ENCODE results near the gene PPP1R14C.

Gene PPP1R14C

DNA sequence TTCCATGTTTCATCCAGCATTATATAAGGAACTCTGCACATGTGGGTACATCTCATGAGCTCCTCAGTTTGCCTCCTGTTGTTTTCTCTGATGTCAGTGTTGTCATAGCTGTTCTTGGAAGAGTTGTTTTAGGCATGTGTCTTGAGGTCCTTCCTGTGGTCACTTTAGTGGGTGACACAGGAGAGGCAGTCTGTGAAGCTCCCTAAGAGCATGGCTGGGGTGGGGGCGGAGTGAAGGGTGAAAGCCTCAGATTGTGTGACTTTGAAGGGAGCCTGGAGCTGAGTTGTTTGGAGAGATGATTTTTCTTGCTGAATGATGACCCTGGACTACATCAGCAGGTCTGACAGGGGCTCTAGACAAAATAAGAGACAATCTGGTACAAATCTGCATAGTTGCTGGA lies 37.7 kb downstream of the PPP1R14C start:
- no peak overlapping the region for H3K23ac ChIP-seq (ENCODE audit: low read depth, low read length, poor library complexity)
- DNase-seq (ENCODE audit: low spot score): no peak
- WGBS, 2 donors (ENCODE audit: extremely low coverage in 2 of 2, insufficient read length in 2 of 2, insufficient replicate concordance in 1 of 2): no CpG with 5 or more reads among the region's 1 CpG

DNA sequence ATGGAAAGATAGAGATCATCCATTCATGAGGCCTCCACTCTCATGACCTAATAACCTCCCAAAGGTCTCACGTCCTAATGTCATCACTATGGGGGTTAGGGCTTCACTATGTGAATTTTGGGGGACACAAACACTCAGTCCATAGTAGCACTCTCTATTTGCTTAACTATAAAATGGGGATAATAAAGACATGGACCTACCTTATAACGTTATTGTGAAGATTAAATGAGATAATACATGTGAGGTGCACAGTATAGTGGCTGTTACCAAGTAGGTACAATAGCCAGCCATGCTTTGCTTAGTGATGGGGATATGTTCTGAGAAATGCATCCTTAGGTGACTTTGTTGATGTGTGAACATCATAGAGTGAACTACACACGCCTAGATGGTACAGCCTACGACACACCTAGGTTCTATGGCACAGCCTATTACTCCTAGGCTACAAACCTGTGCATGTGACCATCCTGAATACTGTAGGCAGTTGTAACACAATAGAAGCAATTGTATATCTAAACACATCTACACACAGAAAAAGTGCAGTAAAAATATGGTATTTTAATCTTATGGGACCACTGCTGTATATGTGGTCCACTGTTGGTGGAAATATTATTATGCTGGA lies 39.7 kb downstream of the PPP1R14C start:
- H3K27me3 ChIP-seq (ENCODE audit: control insufficient read depth in 3 of 3, insufficient read depth in 3 of 3, low read depth in 1 of 3, low read length in 3 of 3): no peaks in the 10 kb centered on the region
- H3K4me3 ChIP-seq (ENCODE audit: low read length in 2 of 2): no peak overlapping the region
- H3K18ac ChIP-seq (ENCODE audit: low read length): no peak overlapping the region
- no peaks in the 10 kb centered on the region for H3K9me3 ChIP-seq (replicated peaks in 1 of 2; ENCODE audit: control insufficient read depth in 2 of 2, insufficient read depth in 1 of 2, low read depth in 1 of 2, low read length in 2 of 2)
- H4K91ac ChIP-seq (ENCODE audit: low read depth, low read length, poor library complexity): no peak overlapping the region
- H2AK5ac ChIP-seq (ENCODE audit: low read depth, low read length): no peak overlapping the region
- WGBS, 2 donors (ENCODE audit: extremely low coverage in 2 of 2, insufficient read length in 2 of 2, insufficient replicate concordance in 1 of 2): no CpG with 5 or more reads among the region's 4 CpGs
- no peak overlapping the region for H2BK15ac ChIP-seq (ENCODE audit: low read length)
- no peak overlapping the region for H2AFZ ChIP-seq (ENCODE audit: low read length)
- DNase-seq (ENCODE audit: low spot score): no peak
- H3K4ac ChIP-seq (ENCODE audit: low read length): no peak overlapping the region
- no peak overlapping the region for H4K8ac ChIP-seq (ENCODE audit: low read depth, low read length)
- no peak overlapping the region for H3K9ac ChIP-seq (ENCODE audit: low read depth, low read length, poor library complexity)
- H3K23ac ChIP-seq (ENCODE audit: low read depth, low read length, poor library complexity): no peak overlapping the region
- H3K14ac ChIP-seq (ENCODE audit: low read length): no peak overlapping the region
- peaks cover 1 to 8% of the 10 kb centered on the region in 2 donors for H3K4me1 ChIP-seq (ENCODE audit: control insufficient read depth in 2 of 2, insufficient read depth in 1 of 2, low read depth in 1 of 2, low read length in 2 of 2)
- no peak overlapping the region for H3K27ac ChIP-seq (replicated peaks; ENCODE audit: low read length)
- H2BK12ac ChIP-seq (ENCODE audit: low read length): no peak overlapping the region
- H2BK5ac ChIP-seq (ENCODE audit: low read length): no peak overlapping the region
- H2BK120ac ChIP-seq (ENCODE audit: low read depth, low read length): no peak overlapping the region
- no peaks in the 10 kb centered on the region for H3K79me1 ChIP-seq (ENCODE audit: low read depth, low read length)
- H3K4me2 ChIP-seq (ENCODE audit: insufficient read depth, low read length, poor library complexity, severe bottlenecking): no peak overlapping the region
- H3K36me3 ChIP-seq (replicated peaks in 1 of 2; ENCODE audit: control insufficient read depth in 2 of 2, insufficient read depth in 2 of 2, low read length in 2 of 2): no peaks in the 10 kb centered on the region

More for the DNA sequence above, 37.7 kb downstream of the PPP1R14C start:
- Histone ChIP-seq H4K8ac (ENCODE audit: low read depth, low read length) (no peak overlapping the region), H2AK5ac (ENCODE audit: low read depth, low read length) (no peak overlapping the region), H3K18ac (ENCODE audit: low read length) (no peak overlapping the region), H2AFZ (ENCODE audit: low read length) (no peak overlapping the region), H3K14ac (ENCODE audit: low read length) (no peak overlapping the region), H4K91ac (ENCODE audit: low read depth, low read length, poor library complexity) (no peak overlapping the region), H2BK120ac (ENCODE audit: low read depth, low read length) (no peak overlapping the region), H2BK12ac (ENCODE audit: low read length) (no peak overlapping the region), H3K4me3 (ENCODE audit: low read length in 2 of 2) (no peak overlapping the region), H3K36me3 (replicated peaks in 1 of 2; ENCODE audit: control insufficient read depth in 2 of 2, insufficient read depth in 2 of 2, low read length in 2 of 2) (no peaks in the 10 kb centered on the region), H3K27ac (replicated peaks; ENCODE audit: low read length) (no peak overlapping the region), H3K4ac (ENCODE audit: low read length) (no peak overlapping the region), H3K27me3 (ENCODE audit: control insufficient read depth in 3 of 3, insufficient read depth in 3 of 3, low read depth in 1 of 3, low read length in 3 of 3) (no peaks in the 10 kb centered on the region), H3K9me3 (replicated peaks in 1 of 2; ENCODE audit: control insufficient read depth in 2 of 2, insufficient read depth in 1 of 2, low read depth in 1 of 2, low read length in 2 of 2) (no peaks in the 10 kb centered on the region), H2BK15ac (ENCODE audit: low read length) (no peak overlapping the region), H2BK5ac (ENCODE audit: low read length) (no peak overlapping the region), H3K9ac (ENCODE audit: low read depth, low read length, poor library complexity) (no peak overlapping the region), H3K79me1 (ENCODE audit: low read depth, low read length) (no peaks in the 10 kb centered on the region), H3K4me1 (ENCODE audit: control insufficient read depth in 2 of 2, insufficient read depth in 1 of 2, low read depth in 1 of 2, low read length in 2 of 2) (peaks cover 3 to 22% of the 10 kb centered on the region in 2 donors), H3K4me2 (ENCODE audit: insufficient read depth, low read length, poor library complexity, severe bottlenecking) (no peak overlapping the region)

DNA sequence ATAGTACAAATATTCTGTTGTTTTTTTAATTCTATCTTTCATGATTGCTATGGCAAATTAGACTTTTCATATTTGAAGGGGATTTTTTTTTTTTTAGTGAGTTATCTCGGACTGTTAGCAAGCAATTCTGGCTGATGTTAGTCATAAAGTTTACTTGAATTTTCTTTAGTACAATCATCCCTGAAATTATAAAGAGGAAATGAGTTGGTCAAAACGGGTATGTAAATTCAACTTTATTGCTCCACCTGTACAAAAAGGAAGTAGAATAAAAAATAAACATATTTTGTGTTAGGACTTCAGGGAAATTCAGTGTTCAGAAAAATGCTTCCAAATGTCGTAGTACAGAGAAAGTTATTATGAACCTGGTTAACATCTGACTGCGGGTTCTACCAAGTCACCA lies 40.3 kb downstream of the PPP1R14C start:
- Histone ChIP-seq H3K4me1 (ENCODE audit: control insufficient read depth in 2 of 2, insufficient read depth in 1 of 2, low read depth in 1 of 2, low read length in 2 of 2) (peaks cover 0 to 3% of the 10 kb centered on the region in 2 donors), H3K27ac (replicated peaks; ENCODE audit: low read length) (no peak overlapping the region), H3K79me1 (ENCODE audit: low read depth, low read length) (no peaks in the 10 kb centered on the region), H3K27me3 (ENCODE audit: control insufficient read depth in 3 of 3, insufficient read depth in 3 of 3, low read depth in 1 of 3, low read length in 3 of 3) (no peaks in the 10 kb centered on the region), H2BK120ac (ENCODE audit: low read depth, low read length) (no peak overlapping the region), H3K14ac (ENCODE audit: low read length) (no peak overlapping the region), H3K4me3 (ENCODE audit: low read length in 2 of 2) (no peak overlapping the region), H2AK5ac (ENCODE audit: low read depth, low read length) (no peak overlapping the region), H2BK12ac (ENCODE audit: low read length) (no peak overlapping the region), H4K91ac (ENCODE audit: low read depth, low read length, poor library complexity) (no peak overlapping the region), H3K36me3 (replicated peaks in 1 of 2; ENCODE audit: control insufficient read depth in 2 of 2, insufficient read depth in 2 of 2, low read length in 2 of 2) (no peaks in the 10 kb centered on the region), H4K8ac (ENCODE audit: low read depth, low read length) (no peak overlapping the region), H2AFZ (ENCODE audit: low read length) (no peak overlapping the region), H3K23ac (ENCODE audit: low read depth, low read length, poor library complexity) (no peak overlapping the region), H2BK15ac (ENCODE audit: low read length) (no peak overlapping the region), H3K9ac (ENCODE audit: low read depth, low read length, poor library complexity) (no peak overlapping the region), H2BK5ac (ENCODE audit: low read length) (no peak overlapping the region), H3K9me3 (replicated peaks in 1 of 2; ENCODE audit: control insufficient read depth in 2 of 2, insufficient read depth in 1 of 2, low read depth in 1 of 2, low read length in 2 of 2) (no peaks in the 10 kb centered on the region), H3K4ac (ENCODE audit: low read length) (no peak overlapping the region), H3K18ac (ENCODE audit: low read length) (no peak overlapping the region), H3K4me2 (ENCODE audit: insufficient read depth, low read length, poor library complexity, severe bottlenecking) (no peak overlapping the region)
- WGBS, 2 donors (ENCODE audit: extremely low coverage in 2 of 2, insufficient read length in 2 of 2, insufficient replicate concordance in 1 of 2): no CpG with 5 or more reads among the region's 4 CpGs
- no peak for DNase-seq (ENCODE audit: low spot score)

DNA sequence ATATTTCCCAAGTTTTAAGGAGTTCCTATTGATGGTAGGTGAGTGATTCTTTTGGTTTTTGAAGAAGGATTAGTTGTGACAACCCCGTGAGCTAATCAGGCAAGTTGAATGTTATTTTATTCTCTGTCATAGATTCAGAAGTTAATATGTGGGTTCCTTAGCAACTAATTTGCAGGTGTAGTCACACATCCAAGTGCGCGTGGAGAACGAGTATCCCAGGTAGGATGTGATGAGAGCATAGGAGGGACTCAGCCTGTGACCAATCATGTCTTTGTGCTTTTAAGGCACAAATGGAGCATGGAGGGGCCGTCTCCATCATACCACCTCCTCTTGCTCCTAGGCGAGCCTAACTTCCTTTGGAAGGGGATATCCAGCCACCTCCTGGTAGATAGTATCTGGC lies 41.1 kb downstream of the PPP1R14C start:
- no CpG with 5 or more reads among the region's 6 CpGs for WGBS, 2 donors (ENCODE audit: extremely low coverage in 2 of 2, insufficient read length in 2 of 2, insufficient replicate concordance in 1 of 2)
- Histone ChIP-seq H2BK15ac (ENCODE audit: low read length) (no peak overlapping the region), H3K4me3 (ENCODE audit: low read length in 2 of 2) (no peak overlapping the region), H4K8ac (ENCODE audit: low read depth, low read length) (no peak overlapping the region), H3K14ac (ENCODE audit: low read length) (no peak overlapping the region), H3K79me1 (ENCODE audit: low read depth, low read length) (no peaks in the 10 kb centered on the region), H2AFZ (ENCODE audit: low read length) (no peak overlapping the region), H3K27me3 (ENCODE audit: control insufficient read depth in 3 of 3, insufficient read depth in 3 of 3, low read depth in 1 of 3, low read length in 3 of 3) (no peaks in the 10 kb centered on the region), H3K4me1 (ENCODE audit: control insufficient read depth in 2 of 2, insufficient read depth in 1 of 2, low read depth in 1 of 2, low read length in 2 of 2) (no peaks in the 10 kb centered on the region), H3K4ac (ENCODE audit: low read length) (no peak overlapping the region), H2BK5ac (ENCODE audit: low read length) (no peak overlapping the region), H2BK120ac (ENCODE audit: low read depth, low read length) (no peak overlapping the region), H2AK5ac (ENCODE audit: low read depth, low read length) (no peak overlapping the region), H3K23ac (ENCODE audit: low read depth, low read length, poor library complexity) (no peak overlapping the region), H4K91ac (ENCODE audit: low read depth, low read length, poor library complexity) (no peak overlapping the region), H3K4me2 (ENCODE audit: insufficient read depth, low read length, poor library complexity, severe bottlenecking) (no peak overlapping the region), H2BK12ac (ENCODE audit: low read length) (no peak overlapping the region), H3K18ac (ENCODE audit: low read length) (no peak overlapping the region), H3K9ac (ENCODE audit: low read depth, low read length, poor library complexity) (no peak overlapping the region), H3K36me3 (replicated peaks in 1 of 2; ENCODE audit: control insufficient read depth in 2 of 2, insufficient read depth in 2 of 2, low read length in 2 of 2) (no peaks in the 10 kb centered on the region), H3K9me3 (replicated peaks in 1 of 2; ENCODE audit: control insufficient read depth in 2 of 2, insufficient read depth in 1 of 2, low read depth in 1 of 2, low read length in 2 of 2) (no peaks in the 10 kb centered on the region), H3K27ac (replicated peaks; ENCODE audit: low read length) (no peak overlapping the region)
- no peak for DNase-seq (ENCODE audit: low spot score)
